ENCODE measurements around the gene NUFIP2. TPM values are rescaled to one million over a fixed set of nuclear protein-coding genes. Genes with fewer than 3 reads are reported as not detected.

The NUFIP2 gene
- total and polyA plus RNA-seq, 2 experiments from 2014 or later, result 8.9 to 47.8 TPM

DNA sequence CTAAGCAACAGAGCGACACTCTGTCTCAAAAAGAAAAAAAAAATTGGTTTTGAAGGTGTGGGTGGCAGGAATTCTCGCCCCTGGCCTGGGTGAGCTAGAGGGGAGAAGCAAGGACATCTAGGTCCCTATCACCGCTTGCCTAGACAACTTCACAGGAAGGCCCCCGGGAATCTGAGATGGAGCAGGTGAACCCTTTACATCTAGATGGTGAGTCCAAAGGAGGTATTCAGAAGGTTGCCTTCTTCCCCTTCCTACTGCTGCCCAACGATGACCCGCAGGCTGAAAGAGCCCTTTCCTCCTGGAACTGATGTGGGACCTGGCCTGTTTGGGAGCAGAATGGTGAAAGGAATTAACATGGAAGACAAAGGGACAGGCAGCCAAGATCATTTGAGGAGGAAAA lies 48.5 kb downstream of the NUFIP2 start:
- Histone ChIP-seq H4K20me1 (ENCODE audit: insufficient read depth, poor library complexity, severe bottlenecking) (no peaks in the 10 kb centered on the region), H3K4me3 (no peak overlapping the region)

DNA sequence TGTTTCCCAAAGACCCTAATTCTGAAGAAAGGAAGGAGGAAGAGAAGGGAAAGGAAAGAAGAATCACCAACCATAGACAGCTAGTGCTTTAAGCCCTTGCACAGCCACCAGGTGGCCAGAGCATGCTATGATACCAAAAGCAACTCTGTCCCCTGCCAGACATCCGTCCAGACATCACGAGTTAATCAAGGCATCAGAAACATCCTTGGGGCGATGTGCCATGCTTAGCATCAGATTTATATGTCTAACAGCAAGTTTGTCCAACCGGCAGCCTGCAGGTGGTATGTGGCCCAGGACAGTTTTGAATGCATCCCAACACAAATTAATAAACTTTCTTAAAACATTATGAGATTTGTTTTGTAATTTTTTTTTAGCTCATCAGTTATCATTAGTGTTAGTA lies 50.2 kb downstream of the NUFIP2 start:
- Histone ChIP-seq H3K27ac (no peak overlapping the region), H3K4me2 (no peak overlapping the region), H4K20me1 (ENCODE audit: insufficient read depth, poor library complexity, severe bottlenecking) (no peaks in the 10 kb centered on the region), H3K4me1 (ENCODE audit: insufficient read depth) (peaks cover 3% of the 10 kb centered on the region), H2AFZ (no peak overlapping the region), H3K9me2 (replicated peaks; ENCODE audit: insufficient read depth) (no peaks in the 10 kb centered on the region), H3K4me3 (no peak overlapping the region), H3K27me3 (no peaks in the 10 kb centered on the region), H3K36me3 (replicated peaks; ENCODE audit: insufficient read depth, low read depth) (no peaks in the 10 kb centered on the region), H3K79me2 (no peaks in the 10 kb centered on the region), H3K9me3 (ENCODE audit: low read depth) (no peaks in the 10 kb centered on the region)
- WGBS (ENCODE audit: low lambda C conversion rate, missing lambda C conversion rate), result 49% methylated on average over 4 of the region's 4 CpGs
- no peak for DNase-seq (ENCODE audit: low spot score)
- no peak for TF ChIP-seq EZH2 (IDR thresholded peaks at IDR 0.05; ENCODE audit: borderline replicate concordance)
- TF ChIP-seq, protein P1, sequence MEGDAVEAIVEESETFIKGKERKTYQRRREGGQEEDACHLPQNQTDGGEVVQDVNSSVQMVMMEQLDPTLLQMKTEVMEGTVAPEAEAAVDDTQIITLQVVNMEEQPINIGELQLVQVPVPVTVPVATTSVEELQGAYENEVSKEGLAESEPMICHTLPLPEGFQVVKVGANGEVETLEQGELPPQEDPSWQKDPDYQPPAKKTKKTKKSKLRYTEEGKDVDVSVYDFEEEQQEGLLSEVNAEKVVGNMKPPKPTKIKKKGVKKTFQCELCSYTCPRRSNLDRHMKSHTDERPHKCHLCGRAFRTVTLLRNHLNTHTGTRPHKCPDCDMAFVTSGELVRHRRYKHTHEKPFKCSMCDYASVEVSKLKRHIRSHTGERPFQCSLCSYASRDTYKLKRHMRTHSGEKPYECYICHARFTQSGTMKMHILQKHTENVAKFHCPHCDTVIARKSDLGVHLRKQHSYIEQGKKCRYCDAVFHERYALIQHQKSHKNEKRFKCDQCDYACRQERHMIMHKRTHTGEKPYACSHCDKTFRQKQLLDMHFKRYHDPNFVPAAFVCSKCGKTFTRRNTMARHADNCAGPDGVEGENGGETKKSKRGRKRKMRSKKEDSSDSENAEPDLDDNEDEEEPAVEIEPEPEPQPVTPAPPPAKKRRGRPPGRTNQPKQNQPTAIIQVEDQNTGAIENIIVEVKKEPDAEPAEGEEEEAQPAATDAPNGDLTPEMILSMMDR (IDR thresholded peaks at IDR 0.05; ENCODE audit: poor library complexity), result peak; percentile 19

More for the DNA sequence above, 48.5 kb downstream of the NUFIP2 start:
- Histone ChIP-seq H3K27me3 (no peaks in the 10 kb centered on the region), H3K4me1 (ENCODE audit: insufficient read depth) (peaks cover 3% of the 10 kb centered on the region), H3K9me2 (replicated peaks; ENCODE audit: insufficient read depth) (no peaks in the 10 kb centered on the region), H2AFZ (no peak overlapping the region), H3K79me2 (no peaks in the 10 kb centered on the region), H3K9me3 (ENCODE audit: low read depth) (no peaks in the 10 kb centered on the region), H3K27ac (no peak overlapping the region), H3K36me3 (replicated peaks; ENCODE audit: insufficient read depth, low read depth) (no peaks in the 10 kb centered on the region), H3K4me2 (no peak overlapping the region)
- DNase-seq (ENCODE audit: low spot score), result no peak
- 91% methylated on average over 6 of the region's 6 CpGs for WGBS (ENCODE audit: low lambda C conversion rate, missing lambda C conversion rate)
- TF ChIP-seq, protein P1 (IDR thresholded peaks at IDR 0.05; ENCODE audit: poor library complexity), result no peak
- TF ChIP-seq EZH2phosphoT487 (IDR thresholded peaks at IDR 0.05; ENCODE audit: low read depth, severe bottlenecking, unreplicated experiment), result no peak
- no peak for TF ChIP-seq EZH2 (IDR thresholded peaks at IDR 0.05; ENCODE audit: borderline replicate concordance)

DNA sequence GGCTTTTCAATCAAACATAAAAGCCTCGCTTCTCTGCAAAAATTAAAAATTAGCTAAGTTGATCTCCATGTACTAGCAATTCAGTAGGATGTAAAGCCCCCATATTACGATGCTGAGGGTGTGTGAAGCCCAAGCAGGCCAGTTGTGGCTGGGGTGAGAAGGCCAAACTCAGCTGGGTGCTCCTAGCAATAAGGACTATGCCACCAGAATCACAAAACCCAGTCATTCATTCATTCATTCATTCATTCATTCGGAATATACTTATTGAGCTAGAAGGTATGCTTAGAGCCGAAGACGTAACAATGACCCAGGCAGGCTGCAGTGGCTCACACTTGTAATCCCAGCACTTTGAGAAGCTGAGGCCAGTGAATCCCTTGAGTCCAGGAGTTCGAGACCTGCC lies 51.2 kb downstream of the NUFIP2 start:
- no peak overlapping the region for H3K4me3 ChIP-seq
- no peaks in the 10 kb centered on the region for H3K9me3 ChIP-seq (ENCODE audit: low read depth)
- no peaks in the 10 kb centered on the region for H3K79me2 ChIP-seq
- no peaks in the 10 kb centered on the region for H4K20me1 ChIP-seq (ENCODE audit: insufficient read depth, poor library complexity, severe bottlenecking)
- no peaks in the 10 kb centered on the region for H3K9me2 ChIP-seq (replicated peaks; ENCODE audit: insufficient read depth)
- no peak overlapping the region for H2AFZ ChIP-seq
- no peak for DNase-seq (ENCODE audit: low spot score)
- peaks cover 3% of the 10 kb centered on the region for H3K4me1 ChIP-seq (ENCODE audit: insufficient read depth)
- TF ChIP-seq EZH2 (IDR thresholded peaks at IDR 0.05; ENCODE audit: borderline replicate concordance), result no peak
- no peak for TF ChIP-seq EZH2phosphoT487 (IDR thresholded peaks at IDR 0.05; ENCODE audit: low read depth, severe bottlenecking, unreplicated experiment)
- TF ChIP-seq, protein P1 (IDR thresholded peaks at IDR 0.05; ENCODE audit: poor library complexity), result no peak
- H3K27ac ChIP-seq, result no peak overlapping the region
- no peaks in the 10 kb centered on the region for H3K36me3 ChIP-seq (replicated peaks; ENCODE audit: insufficient read depth, low read depth)
- 95% methylated on average over 6 of the region's 6 CpGs for WGBS (ENCODE audit: low lambda C conversion rate, missing lambda C conversion rate)
- no peak overlapping the region for H3K4me2 ChIP-seq
- H3K27me3 ChIP-seq, result no peaks in the 10 kb centered on the region

DNA sequence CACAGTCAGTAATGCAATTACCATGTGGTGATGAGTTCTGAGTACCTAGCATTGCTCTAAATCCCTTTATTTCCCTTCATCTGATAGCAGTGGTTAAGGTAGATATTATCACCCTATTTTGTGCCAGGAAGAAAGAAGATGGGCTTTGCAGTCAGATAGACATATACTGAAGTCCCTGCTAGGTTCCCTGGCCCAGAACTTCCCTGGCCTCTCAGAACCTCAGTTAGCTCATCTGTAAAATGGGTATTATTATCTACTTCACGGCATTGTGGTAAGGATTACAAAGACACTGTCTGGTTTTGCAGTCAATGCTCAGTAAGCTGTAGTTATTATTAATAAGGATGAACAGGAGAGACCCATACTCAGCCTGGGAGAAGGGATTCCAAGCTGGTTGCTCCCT lies 51.9 kb downstream of the NUFIP2 start:
- 95% methylated on average over 1 of the region's 1 CpG for WGBS (ENCODE audit: low lambda C conversion rate, missing lambda C conversion rate)
- Histone ChIP-seq H2AFZ (no peak overlapping the region), H3K9me3 (ENCODE audit: low read depth) (no peaks in the 10 kb centered on the region), H3K27me3 (no peaks in the 10 kb centered on the region), H3K4me3 (no peak overlapping the region), H3K4me1 (ENCODE audit: insufficient read depth) (peaks cover 3% of the 10 kb centered on the region), H3K4me2 (no peak overlapping the region), H3K79me2 (no peaks in the 10 kb centered on the region), H3K9me2 (replicated peaks; ENCODE audit: insufficient read depth) (no peaks in the 10 kb centered on the region), H4K20me1 (ENCODE audit: insufficient read depth, poor library complexity, severe bottlenecking) (no peaks in the 10 kb centered on the region), H3K36me3 (replicated peaks; ENCODE audit: insufficient read depth, low read depth) (no peaks in the 10 kb centered on the region), H3K27ac (no peak overlapping the region)
- no peak for DNase-seq (ENCODE audit: low spot score)
- TF ChIP-seq, protein P1 (IDR thresholded peaks at IDR 0.05; ENCODE audit: poor library complexity), result no peak
- no peak for TF ChIP-seq EZH2 (IDR thresholded peaks at IDR 0.05; ENCODE audit: borderline replicate concordance)
- TF ChIP-seq EZH2phosphoT487 (IDR thresholded peaks at IDR 0.05; ENCODE audit: low read depth, severe bottlenecking, unreplicated experiment), result no peak
